ENCODE measurements around the gene NT5M.
A peak's percentile ranks its signal among the peaks of the same experiment; 100 is the strongest.

Gene NT5M

GRCh38 chr17:17343896-17344506 is 40.8 kb downstream of the NT5M start:
- no peak for DNase-seq (ENCODE audit: low spot score)

- no peak for DNase-seq (ENCODE audit: low spot score)
Measured at GRCh38 chr17:17344507-17345293, 41.5 kb downstream of the NT5M start.

- DNase-seq (ENCODE audit: low spot score), result no peak
Measured at GRCh38 chr17:17345294-17345597, 42.1 kb downstream of the NT5M start.

GRCh38 chr17:17345686-17346427 is 42.7 kb downstream of the NT5M start:
- no peak for DNase-seq (ENCODE audit: low spot score)

GRCh38 chr17:17346428-17347233 is 43.5 kb downstream of the NT5M start:
- no peak for DNase-seq (ENCODE audit: low spot score)

- DNase-seq (ENCODE audit: low spot score), result no peak
Measured at GRCh38 chr17:17347234-17347955, 44.2 kb downstream of the NT5M start.

- DNase-seq (ENCODE audit: low spot score), result no peak
Measured at GRCh38 chr17:17347956-17348871, 45.0 kb downstream of the NT5M start.

- DNase-seq (ENCODE audit: low spot score), result no peak
Measured at GRCh38 chr17:17348872-17349723, 45.9 kb downstream of the NT5M start.

- no peak for DNase-seq (ENCODE audit: low spot score)
Measured at GRCh38 chr17:17349724-17350106, 46.5 kb downstream of the NT5M start.

- peak; percentile 90 for DNase-seq (ENCODE audit: low spot score)
Measured at GRCh38 chr17:17350491-17351355, 47.5 kb downstream of the NT5M start.

GRCh38 chr17:17351356-17351891 is 48.3 kb downstream of the NT5M start:
- no peak for DNase-seq (ENCODE audit: low spot score)

- DNase-seq (ENCODE audit: low spot score), result peak; percentile 86
Measured at GRCh38 chr17:17351901-17352781, 49.0 kb downstream of the NT5M start.

GRCh38 chr17:17352836-17353624 is 49.9 kb downstream of the NT5M start:
- no peak for DNase-seq (ENCODE audit: low spot score)

GRCh38 chr17:17353625-17354484 is 50.7 kb downstream of the NT5M start:
- DNase-seq (ENCODE audit: low spot score), result no peak

GRCh38 chr17:17354560-17355349 is 51.6 kb downstream of the NT5M start:
- peak; percentile 89 for DNase-seq (ENCODE audit: low spot score)

Measured in hepatic stellate cell (primary cell).